Neural cell (in vitro differentiated cells): Measurements from ENCODE around the gene COL13A1. TPM values are rescaled to one million over a fixed set of nuclear protein-coding genes. Genes with fewer than 3 reads are reported as not detected.

ENCODE experiments used
- H2AFZ ChIP-seq: fragments of 200-600, 300-800 bp; sonication (generic), shearing (Covaris generic); 2 replicates; pipeline ENCODE4 v1.6.0; 2014; ENCODE audit warnings: low read depth, mild to moderate bottlenecking, antibody characterized with exemption, low read length, moderate library complexity
- H3F3A ChIP-seq: fragments of 200-600 bp; shearing (Covaris generic); 2 replicates; pipeline ENCODE4 v1.6.1; 2016; ENCODE audit warnings: mild to moderate bottlenecking, moderate library complexity, mixed read lengths, antibody characterized with exemption, low read length; ENCODE audit not compliant: insufficient read depth, poor library complexity, severe bottlenecking
- H3K27ac ChIP-seq: fragments of 200-600, 300-800 bp; sonication (generic), shearing (Covaris generic); 2 replicates; pipeline ENCODE4 v1.5.1; 2014; ENCODE audit warnings: mild to moderate bottlenecking, low read length, moderate library complexity
- H3K27me3 ChIP-seq: fragments of 300-800, 200-600 bp; sonication (generic), shearing (Covaris generic); 2 replicates; pipeline ENCODE4 v1.6.0; 2014; ENCODE audit warnings: mild to moderate bottlenecking, low read depth, low read length, moderate library complexity; ENCODE audit not compliant: insufficient read depth
- H3K36me3 ChIP-seq: fragments of 300-800, 200-600 bp; sonication (generic), shearing (Covaris generic); 2 replicates; pipeline ENCODE4 v1.5.1; 2014; ENCODE audit warnings: mild to moderate bottlenecking, antibody characterized with exemption, low read length, moderate library complexity; ENCODE audit not compliant: insufficient read depth
- H3K4me2 ChIP-seq: fragments of 300-800, 200-600 bp; sonication (generic), shearing (Covaris generic); 2 replicates; pipeline ENCODE4 v1.6.0; 2014; ENCODE audit warnings: mild to moderate bottlenecking, low read length
- H3K4me3 ChIP-seq: fragments of 300-800, 200-600 bp; sonication (generic), shearing (Covaris generic); 2 replicates; pipeline ENCODE4 v1.5.1; 2014; ENCODE audit warnings: mild to moderate bottlenecking, low read length, moderate library complexity
- H3K79me2 ChIP-seq: fragments of 200-600 bp; shearing (Covaris generic); replicated peaks from 2 replicates; pipeline ENCODE4 v1.6.0; 2014; ENCODE audit warnings: mild to moderate bottlenecking, low read length, moderate library complexity; ENCODE audit not compliant: insufficient read depth
- H3K9ac ChIP-seq: fragments of 300-800, 200-600 bp; sonication (generic), shearing (Covaris generic); 2 replicates; pipeline ENCODE4 v1.6.1; 2016; ENCODE audit warnings: mild to moderate bottlenecking, low read length, mixed read lengths
- H3K9me2 ChIP-seq: fragments of 200-600 bp; shearing (Covaris generic); 2 replicates; pipeline ENCODE4 v1.6.1; 2016; ENCODE audit warnings: mild to moderate bottlenecking, low read length, mixed read lengths; ENCODE audit not compliant: insufficient read depth
- H3K9me3 ChIP-seq: fragments of 200-600, 300-800 bp; sonication (generic), shearing (Covaris generic); 2 replicates; pipeline ENCODE4 v1.6.1; 2016; ENCODE audit warnings: mild to moderate bottlenecking, mixed run types, low read length, moderate library complexity, mixed read lengths
- H4K20me1 ChIP-seq: fragments of 200-600 bp; shearing (Covaris generic); 2 replicates; pipeline ENCODE4 v1.6.1; 2016; ENCODE audit warnings: mild to moderate bottlenecking, mixed run types; ENCODE audit not compliant: insufficient read depth
- EP300 ChIP-seq: fragments of 450-650 bp; conservative IDR thresholded peaks from 2 replicates; pipeline ENCODE4 v1.6.1; 2014; ENCODE audit warnings: antibody characterized with exemption, mild to moderate bottlenecking, moderate library complexity; ENCODE audit not compliant: poor library complexity, severe bottlenecking
- EZH2 ChIP-seq: fragments of 200-600, 300-800 bp; shearing (Covaris generic), sonication (generic); IDR thresholded peaks from 2 replicates; pipeline ENCODE4 v1.6.1; 2014; ENCODE audit warnings: antibody characterized with exemption, low read length, borderline replicate concordance, mild to moderate bottlenecking; ENCODE audit not compliant: insufficient read depth, poor library complexity, severe bottlenecking
- MXI1 ChIP-seq: fragments of 450-650 bp; conservative IDR thresholded peaks from 2 replicates; pipeline ENCODE4 v1.6.1; 2014; ENCODE audit warnings: antibody characterized with exemption, mild to moderate bottlenecking; ENCODE audit not compliant: poor library complexity, severe bottlenecking
- POLR2AphosphoS5 ChIP-seq: IDR thresholded peaks from 2 replicates; pipeline ENCODE4 v1.6.1; 2012
- RAD21 ChIP-seq: fragments of 450-650 bp; conservative IDR thresholded peaks from 2 replicates; pipeline ENCODE4 v1.6.1; 2014; ENCODE audit warnings: antibody characterized with exemption, mild to moderate bottlenecking, moderate library complexity
- SMC3 ChIP-seq: fragments of 450-650 bp; conservative IDR thresholded peaks from 2 replicates; pipeline ENCODE4 v1.6.1; 2014; ENCODE audit warnings: antibody characterized with exemption, mild to moderate bottlenecking, moderate library complexity; ENCODE audit not compliant: poor library complexity
- TAF1 ChIP-seq: IDR thresholded peaks from 2 replicates; pipeline ENCODE4 v1.6.1; 2012; ENCODE audit warnings: low read depth
- polyA plus RNA-seq: library from polyadenylated mRNA; depleted of rRNA; stranded (reverse); fragments of >200 nt; gene quantifications from 2 replicates; pipeline ENCODE4 v1.2.3, GENCODE V29; 2014
- TF ChIP-seq, protein P1 (sequence below): IDR thresholded peaks from 2 replicates; pipeline ENCODE4 v1.6.1; 2012; ENCODE audit warnings: borderline replicate concordance
- TF ChIP-seq, protein P2 (sequence below): fragments of 450-650 bp; IDR thresholded peaks from 2 replicates; pipeline ENCODE4 v1.5.1; 2014; ENCODE audit warnings: antibody characterized with exemption, mild to moderate bottlenecking, moderate library complexity; ENCODE audit not compliant: poor library complexity, severe bottlenecking

The COL13A1 gene
- polyA plus RNA-seq, 1 donor from 2014 or later = 4.7 TPM

DNA sequence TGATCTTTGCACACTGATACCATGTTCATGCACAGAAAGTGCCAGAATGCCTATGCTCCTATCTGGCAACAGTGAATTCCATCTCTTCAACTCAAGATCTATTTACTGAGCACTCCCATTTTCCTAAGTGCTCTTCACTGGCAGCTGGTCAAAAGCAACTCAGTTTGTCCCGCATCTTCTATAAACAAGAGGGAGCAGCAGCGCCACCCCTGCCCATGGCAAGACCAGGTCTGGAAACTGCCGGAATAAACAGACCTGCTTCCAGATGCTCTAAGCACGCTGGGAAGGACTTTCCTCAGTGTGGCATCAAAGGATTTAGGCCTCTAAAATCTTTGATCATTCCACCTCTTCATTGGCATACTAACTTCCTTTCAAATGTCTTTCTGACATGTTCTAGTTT lies 146.6 kb downstream of the COL13A1 start:
- no peaks in the 10 kb centered on the region for H3K27me3 ChIP-seq
- H3K36me3 ChIP-seq = no peaks in the 10 kb centered on the region
- H2AFZ ChIP-seq = no peak overlapping the region
- H3K27ac ChIP-seq = no peak overlapping the region
- no peaks in the 10 kb centered on the region for H3F3A ChIP-seq
- no peak overlapping the region for H3K9ac ChIP-seq
- H3K4me3 ChIP-seq = no peak overlapping the region
- H3K9me3 ChIP-seq = no peaks in the 10 kb centered on the region
- no peak overlapping the region for H3K4me2 ChIP-seq
- no peaks in the 10 kb centered on the region for H3K9me2 ChIP-seq
- no peaks in the 10 kb centered on the region for H3K79me2 ChIP-seq
- TF ChIP-seq EP300 = no peak
- no peak for TF ChIP-seq MXI1
- TF ChIP-seq SMC3 = no peak
- TF ChIP-seq, protein P1, sequence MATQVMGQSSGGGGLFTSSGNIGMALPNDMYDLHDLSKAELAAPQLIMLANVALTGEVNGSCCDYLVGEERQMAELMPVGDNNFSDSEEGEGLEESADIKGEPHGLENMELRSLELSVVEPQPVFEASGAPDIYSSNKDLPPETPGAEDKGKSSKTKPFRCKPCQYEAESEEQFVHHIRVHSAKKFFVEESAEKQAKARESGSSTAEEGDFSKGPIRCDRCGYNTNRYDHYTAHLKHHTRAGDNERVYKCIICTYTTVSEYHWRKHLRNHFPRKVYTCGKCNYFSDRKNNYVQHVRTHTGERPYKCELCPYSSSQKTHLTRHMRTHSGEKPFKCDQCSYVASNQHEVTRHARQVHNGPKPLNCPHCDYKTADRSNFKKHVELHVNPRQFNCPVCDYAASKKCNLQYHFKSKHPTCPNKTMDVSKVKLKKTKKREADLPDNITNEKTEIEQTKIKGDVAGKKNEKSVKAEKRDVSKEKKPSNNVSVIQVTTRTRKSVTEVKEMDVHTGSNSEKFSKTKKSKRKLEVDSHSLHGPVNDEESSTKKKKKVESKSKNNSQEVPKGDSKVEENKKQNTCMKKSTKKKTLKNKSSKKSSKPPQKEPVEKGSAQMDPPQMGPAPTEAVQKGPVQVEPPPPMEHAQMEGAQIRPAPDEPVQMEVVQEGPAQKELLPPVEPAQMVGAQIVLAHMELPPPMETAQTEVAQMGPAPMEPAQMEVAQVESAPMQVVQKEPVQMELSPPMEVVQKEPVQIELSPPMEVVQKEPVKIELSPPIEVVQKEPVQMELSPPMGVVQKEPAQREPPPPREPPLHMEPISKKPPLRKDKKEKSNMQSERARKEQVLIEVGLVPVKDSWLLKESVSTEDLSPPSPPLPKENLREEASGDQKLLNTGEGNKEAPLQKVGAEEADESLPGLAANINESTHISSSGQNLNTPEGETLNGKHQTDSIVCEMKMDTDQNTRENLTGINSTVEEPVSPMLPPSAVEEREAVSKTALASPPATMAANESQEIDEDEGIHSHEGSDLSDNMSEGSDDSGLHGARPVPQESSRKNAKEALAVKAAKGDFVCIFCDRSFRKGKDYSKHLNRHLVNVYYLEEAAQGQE = no peak
- TF ChIP-seq POLR2AphosphoS5 = no peak
- TF ChIP-seq EZH2 = no peak
- TF ChIP-seq, protein P2, sequence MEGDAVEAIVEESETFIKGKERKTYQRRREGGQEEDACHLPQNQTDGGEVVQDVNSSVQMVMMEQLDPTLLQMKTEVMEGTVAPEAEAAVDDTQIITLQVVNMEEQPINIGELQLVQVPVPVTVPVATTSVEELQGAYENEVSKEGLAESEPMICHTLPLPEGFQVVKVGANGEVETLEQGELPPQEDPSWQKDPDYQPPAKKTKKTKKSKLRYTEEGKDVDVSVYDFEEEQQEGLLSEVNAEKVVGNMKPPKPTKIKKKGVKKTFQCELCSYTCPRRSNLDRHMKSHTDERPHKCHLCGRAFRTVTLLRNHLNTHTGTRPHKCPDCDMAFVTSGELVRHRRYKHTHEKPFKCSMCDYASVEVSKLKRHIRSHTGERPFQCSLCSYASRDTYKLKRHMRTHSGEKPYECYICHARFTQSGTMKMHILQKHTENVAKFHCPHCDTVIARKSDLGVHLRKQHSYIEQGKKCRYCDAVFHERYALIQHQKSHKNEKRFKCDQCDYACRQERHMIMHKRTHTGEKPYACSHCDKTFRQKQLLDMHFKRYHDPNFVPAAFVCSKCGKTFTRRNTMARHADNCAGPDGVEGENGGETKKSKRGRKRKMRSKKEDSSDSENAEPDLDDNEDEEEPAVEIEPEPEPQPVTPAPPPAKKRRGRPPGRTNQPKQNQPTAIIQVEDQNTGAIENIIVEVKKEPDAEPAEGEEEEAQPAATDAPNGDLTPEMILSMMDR = no peak
- TF ChIP-seq TAF1 = no peak
- no peak for TF ChIP-seq RAD21
- no peaks in the 10 kb centered on the region for H4K20me1 ChIP-seq

DNA sequence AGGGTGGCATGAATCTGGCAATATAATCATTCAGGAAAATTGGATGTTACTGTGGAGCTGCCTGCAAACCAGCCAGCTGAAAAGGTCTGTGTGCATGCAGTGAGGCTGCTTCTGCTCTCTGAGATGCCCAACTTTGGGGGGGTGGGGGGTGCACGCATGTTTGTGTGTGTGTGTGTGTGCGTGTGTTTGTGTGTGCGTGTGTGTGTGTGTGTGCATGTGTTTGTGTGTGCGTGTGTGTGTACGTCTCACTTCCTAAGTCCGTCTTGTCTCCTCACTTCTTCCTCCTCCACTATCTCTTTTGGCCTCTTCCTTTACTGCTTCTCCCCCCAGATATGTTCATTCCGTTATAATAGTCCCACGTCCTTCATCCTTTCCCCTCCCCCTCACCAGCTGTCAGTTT lies 148.1 kb downstream of the COL13A1 start:
- Histone ChIP-seq H3K9ac (no peak overlapping the region), H3K4me3 (no peak overlapping the region), H3K9me3 (no peaks in the 10 kb centered on the region), H3K9me2 (no peaks in the 10 kb centered on the region), H3K79me2 (no peaks in the 10 kb centered on the region), H3K4me2 (no peak overlapping the region), H4K20me1 (no peaks in the 10 kb centered on the region), H3K36me3 (no peaks in the 10 kb centered on the region), H2AFZ (no peak overlapping the region), H3K27me3 (no peaks in the 10 kb centered on the region), H3F3A (no peaks in the 10 kb centered on the region), H3K27ac (no peak overlapping the region)
- TF ChIP-seq POLR2AphosphoS5 (no peak), MXI1 (no peak), TAF1 (no peak), RAD21 (no peak), EZH2 (no peak), SMC3 (no peak), EP300 (no peak)
- TF ChIP-seq, protein P2 = no peak
